NCI-H524 treated with DMSO at 0.1 percent for 48 hours (cell line): ENCODE results near the gene ARL4C.

Experiments used
- DNase-seq: peaks from one replicate; lab custom pipeline; 2025; lab: John Stamatoyannopoulos, UW

Gene ARL4C

DNA sequence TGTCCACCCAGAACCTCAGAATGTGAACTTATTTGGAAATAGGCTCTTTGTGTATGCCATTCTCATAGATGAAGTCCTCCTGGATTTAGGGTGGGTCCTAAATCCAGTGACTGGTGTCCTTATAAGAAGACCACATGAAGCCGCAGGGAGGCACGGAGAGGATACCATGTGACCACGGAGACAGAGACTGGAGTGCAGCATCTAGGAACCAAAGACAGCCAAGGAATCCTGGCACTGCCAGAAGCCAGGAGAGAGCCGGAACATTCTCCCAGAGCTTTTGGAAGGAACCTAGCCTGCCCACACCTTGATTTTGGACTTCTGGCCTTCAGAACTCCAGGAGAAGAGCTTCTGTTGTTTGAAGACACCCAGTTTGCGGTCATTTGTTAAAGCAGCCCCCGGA is 49.7 kb downstream of the ARL4C start:
- DNase-seq: no peak

DNA sequence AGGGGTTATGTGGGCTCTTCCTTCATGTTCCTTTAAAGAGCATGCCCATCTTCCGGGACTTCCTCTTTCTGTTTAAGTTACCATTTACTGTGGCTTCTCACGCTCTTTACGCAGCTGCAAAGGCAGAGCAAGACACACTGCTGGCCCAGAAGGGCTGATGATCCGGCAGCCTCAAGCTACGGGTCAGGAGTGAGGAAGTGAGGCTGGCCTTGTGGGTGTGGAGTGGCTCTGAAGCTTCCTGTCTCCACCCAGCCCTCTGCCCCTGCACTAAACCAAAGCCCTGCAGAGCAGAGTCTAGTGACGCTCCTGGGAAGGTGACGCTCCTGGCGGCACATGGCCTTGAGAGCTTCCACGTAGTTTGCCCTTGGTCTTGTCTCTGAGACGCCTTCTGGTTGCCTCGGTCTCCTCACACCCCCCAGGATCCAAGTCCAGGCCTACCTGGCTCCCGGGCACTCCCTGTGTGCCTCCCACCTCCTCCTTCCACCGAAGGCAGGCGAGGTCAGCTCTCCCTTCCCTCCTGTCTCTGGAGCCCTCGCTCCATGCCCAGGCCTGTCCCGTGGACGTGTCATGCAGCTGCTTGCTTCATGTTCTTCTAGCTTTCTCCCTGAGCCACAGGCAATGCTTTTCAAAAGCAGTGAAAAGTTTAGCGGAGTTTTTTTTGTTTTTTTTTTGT is 50.3 kb downstream of the ARL4C start:
- DNase-seq: no peak

DNA sequence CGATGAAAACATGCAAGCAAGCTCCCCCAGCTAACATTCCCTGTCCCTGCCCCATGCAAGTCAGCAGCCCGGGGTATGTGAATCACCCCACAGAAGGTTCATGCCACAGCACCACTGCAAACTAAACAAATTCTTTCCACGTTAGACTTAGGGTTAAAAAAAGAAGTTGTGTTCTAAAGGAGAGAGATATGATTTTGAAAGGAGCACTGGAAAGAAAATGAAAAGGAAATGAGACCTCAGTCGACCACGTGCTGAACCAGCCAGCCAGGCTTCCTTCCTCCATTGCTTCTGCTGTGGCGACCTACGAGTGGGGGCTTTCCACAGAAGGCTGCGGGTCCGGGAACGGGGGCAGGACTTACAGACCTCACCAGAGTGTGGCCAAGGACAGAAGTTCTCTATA is 52.0 kb downstream of the ARL4C start:
- DNase-seq: no peak

DNA sequence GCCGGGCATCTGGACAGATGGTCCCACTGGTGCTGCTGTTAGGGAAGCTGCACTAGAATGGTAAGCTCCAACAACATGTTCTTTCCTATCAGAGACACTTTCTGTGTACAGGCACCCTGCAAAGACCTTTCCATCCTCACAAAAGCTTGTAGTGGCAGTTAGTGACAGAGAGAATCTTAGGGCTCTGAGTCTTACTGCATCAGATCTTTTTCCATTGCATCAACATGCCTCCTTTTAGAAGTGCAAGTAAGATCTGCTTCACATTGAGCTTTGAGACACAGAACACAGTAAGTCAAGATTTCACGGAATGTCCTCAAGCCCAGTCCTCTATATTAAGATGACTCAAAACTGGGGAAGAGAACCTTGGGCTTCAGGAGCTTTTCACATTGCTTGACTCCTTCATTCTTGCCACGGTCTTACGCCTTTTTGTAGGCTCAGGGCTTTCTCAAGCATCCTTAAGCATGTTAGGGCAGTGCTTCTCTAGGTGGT is 52.6 kb downstream of the ARL4C start:
- DNase-seq: no peak
